ENCODE measurements around the gene AIRE.
"Not testable (repeated sequence)": the region's sequence is repeated elsewhere in the genome, so short reads cannot be mapped to it uniquely, and the experiment has no call there.

AIRE gene

GRCh38 chr21:44272284-44272858 lies 13.3 kb upstream of the AIRE start:
- no peak for TF ChIP-seq TAF1 (IDR thresholded peaks at IDR 0.05; ENCODE audit: borderline replicate concordance, low read depth, low read length)
- TF ChIP-seq POLR2AphosphoS5 (IDR thresholded peaks at IDR 0.05; ENCODE audit: low read depth, low read length): no peak
- no peak for DNase-seq (ENCODE audit: insufficient read length)
- no peak for FAIRE-seq

- FAIRE-seq (no peak), DNase-seq (ENCODE audit: insufficient read length) (no peak)
- TF ChIP-seq TAF1 (IDR thresholded peaks at IDR 0.05; ENCODE audit: borderline replicate concordance, low read depth, low read length): no peak
- no peak for TF ChIP-seq POLR2A (IDR thresholded peaks at IDR 0.05; ENCODE audit: low read depth, low read length)
- TF ChIP-seq POLR2AphosphoS5 (IDR thresholded peaks at IDR 0.05; ENCODE audit: low read depth, low read length): no peak
These were observed 12.6 kb upstream of the AIRE start for GRCh38 chr21:44273046-44273445.

GRCh38 chr21:44275041-44275440 lies 10.6 kb upstream of the AIRE start:
- DNase-seq (ENCODE audit: insufficient read length) (no peak), FAIRE-seq (no peak)
- TF ChIP-seq POLR2AphosphoS5 (IDR thresholded peaks at IDR 0.05; ENCODE audit: low read depth, low read length): no peak
- TF ChIP-seq TAF1 (IDR thresholded peaks at IDR 0.05; ENCODE audit: borderline replicate concordance, low read depth, low read length): no peak
- no peak for TF ChIP-seq POLR2A (IDR thresholded peaks at IDR 0.05; ENCODE audit: low read depth, low read length)

GRCh38 chr21:44279354-44280260 lies 6.1 kb upstream of the AIRE start:
- no peak for DNase-seq (ENCODE audit: insufficient read length)
- no peak for TF ChIP-seq POLR2A (IDR thresholded peaks at IDR 0.05; ENCODE audit: low read depth, low read length)
- TF ChIP-seq POLR2AphosphoS5 (IDR thresholded peaks at IDR 0.05; ENCODE audit: low read depth, low read length): no peak
- no peak for TF ChIP-seq TAF1 (IDR thresholded peaks at IDR 0.05; ENCODE audit: borderline replicate concordance, low read depth, low read length)
- FAIRE-seq: no peak

GRCh38 chr21:44281801-44282200 lies 3.9 kb upstream of the AIRE start:
- TF ChIP-seq POLR2AphosphoS5 (IDR thresholded peaks at IDR 0.05; ENCODE audit: low read depth, low read length) (no peak), POLR2A (IDR thresholded peaks at IDR 0.05; ENCODE audit: low read depth, low read length) (no peak), TAF1 (IDR thresholded peaks at IDR 0.05; ENCODE audit: borderline replicate concordance, low read depth, low read length) (no peak)
- FAIRE-seq (no peak), DNase-seq (ENCODE audit: insufficient read length) (no peak)

GRCh38 chr21:44282370-44282769 lies 3.3 kb upstream of the AIRE start:
- DNase-seq (ENCODE audit: insufficient read length): no peak
- TF ChIP-seq POLR2A (IDR thresholded peaks at IDR 0.05; ENCODE audit: low read depth, low read length) (no peak), POLR2AphosphoS5 (IDR thresholded peaks at IDR 0.05; ENCODE audit: low read depth, low read length) (no peak), TAF1 (IDR thresholded peaks at IDR 0.05; ENCODE audit: borderline replicate concordance, low read depth, low read length) (no peak)
- no peak for FAIRE-seq

- not testable (repeated sequence) for FAIRE-seq; DNase-seq (ENCODE audit: insufficient read length)
These were observed 2.4 kb upstream of the AIRE start for GRCh38 chr21:44283211-44283785.

- no peak for FAIRE-seq
- TF ChIP-seq TAF1 (IDR thresholded peaks at IDR 0.05; ENCODE audit: borderline replicate concordance, low read depth, low read length) (no peak), POLR2A (IDR thresholded peaks at IDR 0.05; ENCODE audit: low read depth, low read length) (no peak), POLR2AphosphoS5 (IDR thresholded peaks at IDR 0.05; ENCODE audit: low read depth, low read length) (no peak)
These were observed 1.7 kb upstream of the AIRE start for GRCh38 chr21:44283948-44284347.

GRCh38 chr21:44286086-44286715 lies 525 bp downstream of the AIRE start:
- no peak for DNase-seq (ENCODE audit: insufficient read length)

More at GRCh38 chr21:44283948-44284347, 1.7 kb upstream of the AIRE start:
- DNase-seq (ENCODE audit: insufficient read length): no peak

GRCh38 chr21:44286716-44287632 lies 1.3 kb downstream of the AIRE start:
- TF ChIP-seq POLR2A (IDR thresholded peaks at IDR 0.05; ENCODE audit: low read depth, low read length) (no peak), TAF1 (IDR thresholded peaks at IDR 0.05; ENCODE audit: borderline replicate concordance, low read depth, low read length) (no peak), POLR2AphosphoS5 (IDR thresholded peaks at IDR 0.05; ENCODE audit: low read depth, low read length) (no peak)
- FAIRE-seq (no peak), DNase-seq (ENCODE audit: insufficient read length) (no peak)

More at GRCh38 chr21:44286086-44286715, 525 bp downstream of the AIRE start:
- TF ChIP-seq POLR2AphosphoS5 (IDR thresholded peaks at IDR 0.05; ENCODE audit: low read depth, low read length): no peak
- TF ChIP-seq POLR2A (IDR thresholded peaks at IDR 0.05; ENCODE audit: low read depth, low read length): no peak
- TF ChIP-seq TAF1 (IDR thresholded peaks at IDR 0.05; ENCODE audit: borderline replicate concordance, low read depth, low read length): no peak
- FAIRE-seq: no peak
